Measurements from ENCODE around the gene GHR.

Gene GHR

DNA sequence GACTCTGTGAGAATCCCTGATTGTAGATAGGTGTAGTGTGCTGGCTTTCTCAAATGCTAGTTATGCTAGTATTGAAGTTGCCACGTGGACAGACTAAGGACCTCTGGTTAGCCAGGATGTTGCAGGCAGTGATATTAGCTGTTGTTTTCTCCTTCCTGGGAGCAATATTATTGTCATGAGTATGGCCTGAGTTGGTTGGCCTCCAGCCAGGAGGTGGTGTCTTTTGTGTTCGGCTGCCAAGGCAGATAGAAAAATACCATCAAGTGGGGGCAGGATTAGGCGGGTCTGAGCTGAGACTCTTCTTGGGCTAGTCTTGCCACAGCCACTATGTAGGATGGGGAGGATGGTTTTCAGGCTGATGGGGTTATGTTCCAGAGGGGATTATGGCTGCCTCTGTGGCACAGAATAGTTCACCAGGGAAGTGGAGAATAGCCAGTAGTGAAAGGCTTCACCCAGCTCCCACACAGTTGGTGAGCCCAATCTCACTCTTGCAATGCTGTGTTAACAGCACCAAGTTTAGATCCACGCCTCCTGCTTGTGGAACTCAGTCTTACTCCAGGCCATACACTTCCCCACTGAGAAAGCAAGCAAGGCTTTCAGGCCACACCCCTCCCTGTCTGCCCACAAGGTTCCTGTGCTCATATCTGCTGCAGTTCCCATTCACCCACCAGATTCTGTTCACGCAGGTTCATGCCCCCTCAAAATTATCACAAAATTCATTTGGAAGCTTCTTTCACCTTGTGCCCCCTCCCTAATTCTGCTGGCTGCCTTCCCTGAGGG, 31.2 kb downstream of the GHR start:
- TF ChIP-seq CTCF (IDR thresholded peaks at IDR 0.05; ENCODE audit: low read depth, low read length), result no peak
- DNase-seq (ENCODE audit: low read depth in 2 of 2), result peak in 1 of 2 donors; percentile 62
- H3K4me3 ChIP-seq (replicated peaks in 1 of 2; ENCODE audit: low read depth in 2 of 2, low read length in 2 of 2), result no peak overlapping the region

DNA sequence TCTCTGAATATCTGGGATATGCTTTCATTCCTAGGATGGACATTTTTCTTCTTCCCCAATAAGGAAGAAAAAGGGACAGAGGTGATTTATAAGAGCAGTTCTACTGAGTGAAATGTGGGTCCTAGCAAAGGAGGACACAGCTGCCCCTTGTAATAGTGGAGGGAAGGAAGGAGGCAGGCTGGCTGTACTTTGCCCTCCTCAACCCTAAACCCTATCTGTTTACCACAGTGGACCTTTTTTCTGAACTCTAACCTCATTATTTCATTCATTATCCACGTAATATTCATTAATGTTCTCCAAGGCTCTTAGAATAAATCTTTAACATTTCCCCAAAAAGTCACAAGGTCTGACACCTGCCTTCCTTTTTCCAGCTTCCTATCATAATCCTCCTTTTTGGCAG, 37.8 kb downstream of the GHR start:
- DNase-seq (ENCODE audit: low read depth in 2 of 2), result no peak
- TF ChIP-seq CTCF (IDR thresholded peaks at IDR 0.05; ENCODE audit: low read depth, low read length), result no peak
- H3K4me3 ChIP-seq (replicated peaks in 1 of 2; ENCODE audit: low read depth in 2 of 2, low read length in 2 of 2), result no peak overlapping the region

DNA sequence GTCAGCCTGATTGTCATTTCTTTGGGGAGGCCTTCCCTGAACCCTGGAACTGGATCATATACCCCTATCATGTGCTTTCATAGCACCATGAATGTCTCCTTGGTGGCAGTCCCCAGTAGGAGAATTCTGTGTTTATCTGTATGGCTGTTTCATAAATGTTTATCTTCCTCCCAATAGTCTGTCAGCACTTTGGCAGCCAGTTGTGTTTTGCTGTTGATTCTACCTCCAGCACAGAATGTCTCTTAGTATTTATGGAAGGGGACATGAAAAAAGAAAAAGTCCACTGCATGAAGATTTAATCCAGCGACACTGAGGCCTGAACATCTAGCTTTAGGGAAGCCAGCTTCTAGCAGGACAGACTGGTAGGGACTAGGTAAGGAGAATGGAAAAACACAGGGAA, 38.3 kb downstream of the GHR start:
- H3K4me3 ChIP-seq (replicated peaks in 1 of 2; ENCODE audit: low read depth in 2 of 2, low read length in 2 of 2), result no peak overlapping the region
- TF ChIP-seq CTCF (IDR thresholded peaks at IDR 0.05; ENCODE audit: low read depth, low read length), result no peak
- peak in 1 of 2 donors; percentile 9 for DNase-seq (ENCODE audit: low read depth in 2 of 2)

DNA sequence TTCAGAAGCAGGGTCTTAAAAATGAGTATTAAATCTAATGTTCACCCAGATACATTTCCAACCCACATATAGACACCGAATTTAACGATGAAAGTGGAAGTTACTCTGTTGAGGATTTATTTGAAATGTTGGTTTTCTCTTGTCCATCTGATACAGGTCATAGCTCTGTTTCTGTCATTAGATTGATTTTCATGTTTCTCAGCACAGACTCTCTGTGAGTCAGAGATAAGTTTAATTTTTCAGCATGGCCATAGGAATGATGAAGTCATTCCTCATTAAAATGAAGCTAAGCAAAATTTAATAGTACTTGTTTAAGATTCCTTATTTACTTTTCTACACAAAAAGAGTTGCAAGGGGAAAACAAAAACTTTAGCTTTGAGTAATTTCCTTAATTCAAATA, 38.8 kb downstream of the GHR start:
- no peak overlapping the region for H3K4me3 ChIP-seq (replicated peaks in 1 of 2; ENCODE audit: low read depth in 2 of 2, low read length in 2 of 2)
- no peak for TF ChIP-seq CTCF (IDR thresholded peaks at IDR 0.05; ENCODE audit: low read depth, low read length)
- DNase-seq (ENCODE audit: low read depth in 2 of 2), result no peak

- no peak overlapping the region for H3K4me3 ChIP-seq (replicated peaks in 1 of 2; ENCODE audit: low read depth in 2 of 2, low read length in 2 of 2)
- DNase-seq (ENCODE audit: low read depth in 2 of 2), result no peak
These were observed 44.3 kb downstream of the GHR start for GRCh38 chr5:42467572-42467971.

GRCh38 chr5:42467981-42468524, 44.8 kb downstream of the GHR start:
- no peak for TF ChIP-seq CTCF (IDR thresholded peaks at IDR 0.05; ENCODE audit: low read depth, low read length)
- H3K4me3 ChIP-seq (replicated peaks in 1 of 2; ENCODE audit: low read depth in 2 of 2, low read length in 2 of 2), result no peak overlapping the region
- no peak for DNase-seq (ENCODE audit: low read depth in 2 of 2)

More at GRCh38 chr5:42467572-42467971, 44.3 kb downstream of the GHR start:
- TF ChIP-seq CTCF (IDR thresholded peaks at IDR 0.05; ENCODE audit: low read depth, low read length), result no peak

Data from cardiac fibroblast (primary cell).